HG02852 (cell line): Measurements from ENCODE around the gene RBM20.
A peak's percentile ranks its signal among the peaks of the same experiment; 100 is the strongest.

Experiments
- ATAC-seq: cut with Tn5 transposase; IDR thresholded peaks from one replicate; pipeline ENCODE4 v1.9.1; 2021; ENCODE audit warnings: mild to moderate bottlenecking, moderate library complexity; ENCODE audit not compliant: unreplicated experiment

The RBM20 gene

GRCh38 chr10:110730345-110731050 is 86.4 kb downstream of the RBM20 start:
- ATAC-seq: no peak

GRCh38 chr10:110733218-110733952 is 89.2 kb downstream of the RBM20 start:
- no peak for ATAC-seq

DNA sequence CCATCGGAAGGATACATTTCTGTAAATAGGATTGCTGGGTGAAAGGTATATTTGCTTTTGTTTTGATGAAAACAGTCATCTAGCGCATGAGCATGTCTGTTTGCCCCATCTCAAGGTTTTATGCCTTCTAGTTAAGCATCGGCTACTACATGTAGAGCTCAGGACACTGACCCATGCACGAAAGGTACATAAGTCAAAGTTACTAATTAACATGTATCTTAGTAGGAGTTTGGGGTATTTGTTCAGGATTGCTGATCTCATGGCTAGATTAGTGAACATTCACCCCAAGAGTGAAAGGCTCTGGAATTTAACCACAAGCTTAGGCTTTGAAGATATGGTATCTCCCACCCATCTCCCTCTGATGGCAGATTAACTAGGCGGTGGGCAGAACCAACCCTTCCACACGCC is 91.5 kb downstream of the RBM20 start:
- no peak for ATAC-seq

DNA sequence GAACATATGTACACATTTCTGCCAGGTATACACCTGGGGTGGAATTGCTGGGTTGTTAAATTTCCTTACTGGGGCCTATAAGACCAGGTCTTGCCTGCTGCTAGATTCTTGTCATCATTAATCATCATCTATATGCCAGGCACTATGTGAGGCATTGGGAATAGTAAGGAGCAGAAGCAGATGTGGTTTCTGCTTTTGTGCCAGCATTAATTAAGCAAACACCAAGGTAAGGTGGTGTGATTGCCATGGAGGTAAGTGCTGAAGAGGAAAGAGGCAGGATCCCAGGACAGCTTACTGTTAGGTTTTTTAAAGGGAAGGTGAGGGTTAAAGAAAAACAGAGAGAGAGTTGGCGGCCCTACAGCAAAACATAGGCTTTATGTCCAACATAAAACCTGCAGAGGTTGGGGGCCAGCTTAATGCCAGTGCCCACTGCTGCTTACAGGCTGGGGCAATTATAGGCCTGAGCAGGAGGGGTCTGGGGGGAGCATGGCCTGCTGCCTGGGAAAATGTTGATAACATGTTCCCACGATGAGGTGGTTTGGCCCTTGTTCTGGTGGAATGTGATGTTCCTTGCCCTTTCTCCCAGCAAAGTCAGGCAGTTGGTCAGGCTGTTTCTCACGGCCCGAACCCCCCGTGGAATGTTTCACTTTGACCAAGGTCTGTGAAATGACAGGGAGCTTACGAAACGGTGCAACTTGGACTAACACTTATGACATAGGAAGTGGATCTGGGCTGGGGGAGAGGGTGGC is 93.9 kb downstream of the RBM20 start:
- no peak for ATAC-seq

GRCh38 chr10:110739811-110740271 is 95.7 kb downstream of the RBM20 start:
- ATAC-seq: no peak

GRCh38 chr10:110742801-110743200 is 98.7 kb downstream of the RBM20 start:
- no peak for ATAC-seq

DNA sequence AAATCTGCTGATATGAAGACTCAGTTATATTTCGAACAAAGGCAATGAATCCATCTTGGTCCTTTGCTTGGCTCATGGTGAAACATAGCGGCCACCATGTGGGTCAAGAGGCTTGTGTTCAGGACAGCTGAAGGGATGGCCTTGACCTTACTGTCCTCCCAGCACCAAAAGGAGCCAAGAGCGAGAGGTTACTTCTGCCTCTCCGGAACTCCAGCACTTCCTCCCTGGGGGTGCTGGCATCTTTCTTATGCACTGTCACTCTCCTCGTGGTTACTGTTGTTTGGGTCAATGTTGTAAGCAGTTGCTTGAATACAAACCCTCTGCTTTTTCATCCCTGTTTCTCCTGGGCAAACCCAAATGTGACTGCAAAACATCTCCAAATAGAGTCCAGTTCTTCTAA is 100.6 kb downstream of the RBM20 start:
- no peak for ATAC-seq

GRCh38 chr10:110746254-110746826 is 102.2 kb downstream of the RBM20 start:
- peak; percentile 45 for ATAC-seq

DNA sequence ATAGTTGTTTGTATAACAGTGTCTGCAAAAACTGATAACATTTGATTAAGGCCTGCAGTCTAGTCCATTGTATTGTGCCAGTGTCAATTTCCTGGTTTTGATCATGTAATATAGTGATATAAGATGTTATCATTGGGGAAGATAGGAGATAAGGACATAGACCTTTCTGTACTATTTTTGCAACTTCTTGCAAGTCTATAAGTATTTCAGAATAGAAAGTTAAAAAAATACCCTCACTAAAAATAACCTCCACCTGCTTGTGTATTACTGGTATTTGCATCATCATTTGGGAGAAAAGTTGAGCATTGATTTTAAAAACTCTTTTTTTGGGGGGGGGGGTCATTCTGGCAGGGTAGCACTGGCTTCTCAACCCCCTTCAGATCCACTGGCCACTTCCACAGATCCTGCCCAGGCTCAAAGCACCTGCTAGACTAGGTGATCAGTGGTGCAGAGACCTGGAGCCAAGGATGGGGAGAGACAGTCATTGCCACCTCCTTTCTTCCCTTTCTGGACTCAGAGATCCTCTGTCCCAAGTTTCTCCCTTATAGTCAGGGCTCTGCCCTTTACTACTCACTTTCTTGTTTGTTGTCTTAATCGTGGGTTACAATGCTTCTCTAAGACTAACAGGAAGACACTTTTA is 103.0 kb downstream of the RBM20 start:
- ATAC-seq: peak; percentile 29

DNA sequence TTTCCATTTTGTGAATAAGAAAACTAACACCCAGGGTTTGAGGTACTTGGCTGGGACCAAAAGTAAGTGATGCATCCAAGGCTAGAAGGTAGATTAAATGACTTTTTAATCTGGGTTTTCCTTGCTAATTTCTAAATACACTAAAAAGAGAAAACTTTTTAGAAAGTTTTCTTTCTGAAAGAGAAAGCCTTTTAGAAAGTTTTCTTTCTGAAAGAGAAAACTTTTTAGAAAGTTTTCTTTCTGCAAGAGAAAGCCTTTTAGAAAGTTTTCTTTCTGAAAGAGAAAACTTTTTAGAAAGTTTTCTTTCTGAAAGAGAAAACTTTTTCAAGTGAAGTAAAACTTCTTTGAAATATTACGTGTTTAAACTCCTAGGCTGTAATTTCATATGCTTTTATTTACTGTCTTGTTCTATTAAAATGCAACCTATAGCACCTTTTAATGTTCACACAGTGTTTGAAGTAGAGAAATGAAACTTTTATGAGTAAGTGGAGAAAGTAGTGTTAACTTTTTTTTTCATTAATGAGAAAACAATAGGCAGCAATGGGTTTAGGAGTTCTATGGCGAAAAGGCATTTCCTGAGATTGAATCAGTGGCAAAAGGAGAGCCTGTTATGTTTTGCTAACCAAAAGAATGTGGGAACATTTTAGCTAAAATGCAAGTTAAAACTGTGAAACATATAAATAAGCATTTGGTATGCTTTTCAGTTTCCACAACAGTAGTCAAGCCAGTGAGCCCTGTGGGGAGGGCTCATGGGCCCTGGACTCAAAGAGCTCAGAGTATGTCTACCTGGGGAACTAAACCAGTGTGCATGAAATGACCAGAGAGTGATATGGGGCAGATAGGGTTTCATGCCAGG is 103.7 kb downstream of the RBM20 start:
- ATAC-seq: no peak

- ATAC-seq: no peak
Observed at GRCh38 chr10:110748970-110749369, 104.8 kb downstream of the RBM20 start.

DNA sequence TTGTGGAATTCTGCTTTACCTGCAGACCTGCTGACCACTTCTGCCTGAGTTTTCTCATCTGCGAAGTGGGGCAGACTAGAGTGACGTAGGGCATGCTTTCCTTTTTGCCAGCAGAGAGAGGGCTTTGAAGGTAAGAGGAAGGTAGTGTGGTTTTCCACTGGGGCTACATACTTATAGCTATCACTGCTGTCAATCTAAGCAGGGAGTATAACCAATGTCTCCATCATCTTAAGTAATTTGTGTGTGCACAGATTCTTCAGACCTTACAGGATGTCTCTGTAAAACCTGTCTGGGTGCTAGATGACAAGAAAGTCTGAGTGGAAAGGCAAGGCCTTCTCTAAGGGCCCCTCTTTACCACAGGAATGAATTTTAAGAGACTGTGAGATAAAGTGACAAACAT is 106.8 kb downstream of the RBM20 start:
- no peak for ATAC-seq

DNA sequence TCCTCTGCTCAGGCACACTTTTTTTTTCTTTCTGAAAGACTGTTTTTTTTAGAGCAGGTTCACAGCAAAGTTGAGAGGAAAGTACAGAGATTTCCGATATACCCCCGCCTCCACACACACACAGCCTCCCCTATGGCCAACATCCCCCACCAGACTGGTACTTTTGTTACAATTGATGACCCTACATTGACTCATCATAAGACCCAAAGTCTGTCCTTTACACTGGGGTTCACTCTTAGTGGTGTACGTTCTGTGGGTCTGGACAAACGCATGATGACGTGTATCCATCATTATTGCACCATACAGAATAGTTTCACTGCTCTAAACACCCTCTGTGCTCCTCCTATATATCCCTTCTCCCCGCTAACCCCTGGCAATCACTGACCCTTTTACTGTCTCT is 107.7 kb downstream of the RBM20 start:
- no peak for ATAC-seq

- no peak for ATAC-seq
Observed at GRCh38 chr10:110753462-110753861, 109.3 kb downstream of the RBM20 start.

DNA sequence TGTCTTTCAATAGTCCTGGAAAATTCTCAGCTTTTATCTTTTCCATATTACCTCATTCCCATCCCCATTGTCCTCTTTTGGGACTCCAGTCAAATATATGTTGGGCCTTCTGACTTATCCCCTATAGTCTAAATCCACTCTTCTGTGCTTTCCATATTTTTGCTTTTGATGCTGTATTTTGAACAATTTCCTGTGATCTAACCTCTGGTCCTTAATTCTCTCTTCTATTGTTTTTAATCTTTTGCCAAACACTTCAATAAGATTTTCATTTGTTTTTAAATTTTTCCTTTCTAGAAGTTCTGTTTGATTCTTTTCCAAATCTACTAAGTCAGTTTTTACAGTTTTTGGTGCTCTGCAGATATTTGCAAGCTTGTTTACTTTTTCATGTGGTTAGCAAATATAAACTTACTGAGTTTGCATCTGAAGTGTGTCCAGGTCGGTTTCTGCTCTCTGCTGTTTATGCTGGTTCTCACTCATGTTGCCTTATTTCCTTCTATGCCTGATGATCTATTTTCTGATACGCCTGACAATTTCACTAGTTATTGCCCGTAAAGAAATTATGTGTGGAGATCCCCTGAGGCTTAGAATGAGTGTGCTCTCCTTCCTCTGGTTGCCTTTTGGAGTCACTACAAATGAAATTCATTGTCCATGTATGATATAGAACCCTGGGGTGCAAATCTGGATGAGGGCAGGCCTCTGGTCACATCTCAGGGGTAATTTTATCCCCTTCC is 110.4 kb downstream of the RBM20 start:
- no peak for ATAC-seq

DNA sequence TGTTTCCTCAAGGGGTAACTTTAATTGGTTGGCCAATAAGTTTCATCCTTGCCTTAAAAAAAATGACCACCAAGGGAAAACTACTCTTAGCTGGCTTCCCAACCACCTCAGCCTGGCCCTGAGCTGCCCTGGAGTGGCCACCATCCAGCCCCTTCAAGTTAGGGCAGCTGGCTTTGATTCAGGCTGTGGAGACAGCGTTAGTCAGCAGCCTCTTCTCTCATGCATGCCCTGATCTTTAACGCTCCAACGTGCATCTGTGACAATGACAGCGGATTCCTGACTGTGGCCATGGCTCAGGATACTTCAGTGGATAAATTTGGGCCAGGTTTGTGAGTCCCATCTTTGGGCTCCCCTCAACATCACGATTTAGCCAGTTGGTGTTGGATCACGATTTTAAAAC is 111.6 kb downstream of the RBM20 start:
- no peak for ATAC-seq

- ATAC-seq: no peak
Observed at GRCh38 chr10:110756876-110757275, 112.7 kb downstream of the RBM20 start.

DNA sequence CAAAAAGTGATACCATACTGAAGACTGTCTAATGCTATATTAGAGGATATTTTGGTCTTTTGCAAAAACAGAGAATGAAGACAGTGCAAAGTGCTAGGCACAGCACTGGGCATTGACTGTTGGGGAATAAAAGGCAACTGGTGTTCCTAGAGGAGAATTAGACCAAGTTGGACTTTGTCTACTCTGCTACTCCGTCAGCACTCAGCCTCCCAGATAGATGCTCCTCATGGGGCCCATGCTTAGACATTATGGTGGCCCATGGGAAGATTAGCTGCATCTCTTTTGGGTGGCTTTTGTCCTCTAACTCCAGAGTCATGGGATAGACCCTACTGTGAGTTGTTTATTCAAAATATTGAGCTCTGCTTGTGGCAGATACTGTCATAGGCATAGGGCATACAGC is 113.5 kb downstream of the RBM20 start:
- ATAC-seq: no peak

GRCh38 chr10:110758128-110758765 is 114.1 kb downstream of the RBM20 start:
- ATAC-seq: no peak
